HG03095 (cell line): Measurements from ENCODE around the gene KDELR3.
"Not testable (repeated sequence)": the region's sequence is repeated elsewhere in the genome, so short reads cannot be mapped to it uniquely, and the experiment has no call there.

Source experiments
- ATAC-seq: cut with Tn5 transposase; IDR thresholded peaks from one replicate; pipeline ENCODE4 v1.9.1; 2021; ENCODE audit warnings: moderate library complexity; ENCODE audit not compliant: unreplicated experiment

KDELR3 gene

GRCh38 chr22:38455530-38456271 lies 12.2 kb upstream of the KDELR3 start:
- no peak for ATAC-seq

GRCh38 chr22:38456272-38456835 lies 11.5 kb upstream of the KDELR3 start:
- ATAC-seq: no peak

GRCh38 chr22:38456841-38457699 lies 10.8 kb upstream of the KDELR3 start:
- no peak for ATAC-seq

DNA sequence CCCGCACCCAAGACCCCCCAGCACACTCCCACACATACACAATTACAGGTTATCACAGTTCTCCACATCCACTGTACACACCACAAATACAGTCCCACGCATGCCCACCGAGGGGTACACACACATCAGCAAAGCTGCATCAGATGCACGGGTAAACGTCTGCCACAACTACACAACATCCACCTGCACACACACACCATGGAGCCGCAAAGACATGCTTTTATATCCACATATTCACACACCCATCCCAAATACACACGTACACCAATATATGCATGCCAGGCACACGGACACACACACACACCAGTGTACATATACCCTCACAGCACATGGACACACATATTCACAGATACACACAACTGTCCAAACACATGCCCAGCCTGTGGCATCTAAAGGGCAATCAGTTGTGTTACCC lies 7.5 kb upstream of the KDELR3 start:
- no peak for ATAC-seq

GRCh38 chr22:38461057-38461413 lies 6.9 kb upstream of the KDELR3 start:
- ATAC-seq: no peak

GRCh38 chr22:38461414-38462081 lies 6.3 kb upstream of the KDELR3 start:
- no peak for ATAC-seq

DNA sequence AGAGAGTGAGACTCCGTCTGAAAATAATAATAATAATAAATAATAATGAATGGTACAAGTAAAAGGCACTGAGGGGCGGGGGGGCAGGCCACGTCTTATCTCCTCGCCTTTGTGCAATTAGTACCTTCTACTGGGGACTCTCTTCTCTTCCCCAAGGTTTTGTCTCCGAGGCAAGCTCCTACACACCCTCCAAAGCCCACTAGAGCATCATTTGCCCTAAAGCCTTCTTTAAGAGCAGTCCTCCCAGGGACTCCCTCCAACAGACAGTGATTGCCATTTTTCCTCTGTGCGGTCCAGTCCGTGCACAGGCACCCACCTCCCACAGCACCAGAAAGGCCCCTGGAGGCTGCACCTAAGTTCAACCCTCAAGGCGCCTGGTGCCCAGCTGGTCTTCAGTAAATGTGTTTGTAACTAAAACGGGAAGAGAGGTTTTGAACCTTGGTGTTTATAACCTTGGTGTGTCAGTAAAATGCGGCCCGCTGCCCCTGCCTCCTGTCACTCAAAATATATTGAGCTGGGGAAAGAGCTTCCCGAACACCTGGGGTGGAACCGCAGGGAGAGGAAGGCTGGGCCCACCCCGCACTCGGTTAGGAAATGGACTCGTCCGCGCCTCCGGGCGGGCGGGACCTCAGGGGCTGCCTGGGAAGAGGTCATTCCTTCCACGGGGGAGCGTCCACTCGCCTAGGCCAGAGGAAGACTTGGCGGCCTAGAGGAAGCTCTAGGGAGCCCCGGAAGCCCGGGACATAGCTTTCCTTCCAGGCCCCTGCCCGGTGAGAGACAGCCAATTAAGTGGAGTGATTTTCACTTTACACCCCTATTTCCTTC lies 4.7 kb upstream of the KDELR3 start:
- no peak for ATAC-seq

DNA sequence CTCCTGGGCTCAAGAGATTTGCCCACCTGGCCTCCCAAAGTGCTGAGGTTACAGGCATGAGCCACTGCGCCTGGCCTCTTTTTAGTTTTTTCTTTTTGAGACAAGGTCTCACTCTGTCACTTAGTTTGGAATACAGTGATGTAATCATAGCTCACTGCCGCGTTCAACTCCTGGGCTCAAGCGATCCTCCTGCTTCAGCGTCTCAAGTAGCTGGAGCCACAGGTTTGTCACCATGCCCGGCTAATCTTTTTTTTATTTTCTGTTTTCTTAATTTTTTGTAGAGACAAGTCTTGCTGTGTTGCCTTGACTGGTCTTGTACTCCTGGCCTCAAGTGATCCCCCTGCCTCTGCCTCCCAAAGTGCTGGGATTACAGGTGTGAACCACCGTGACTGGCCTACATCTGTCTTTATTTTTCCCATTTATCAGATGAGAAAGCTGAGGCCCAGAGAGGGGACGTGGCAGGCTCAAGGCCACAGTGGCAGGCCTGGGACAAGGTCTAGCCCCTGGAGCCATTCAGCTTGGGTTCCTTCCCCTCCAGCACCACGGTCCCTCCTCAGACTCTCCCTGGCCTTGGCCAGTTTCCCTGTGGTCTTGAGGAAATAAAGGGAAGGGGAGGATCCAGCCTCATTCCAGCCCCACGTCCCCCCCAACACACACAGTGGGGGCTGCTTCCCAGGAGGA lies 2.8 kb upstream of the KDELR3 start:
- no peak for ATAC-seq

DNA sequence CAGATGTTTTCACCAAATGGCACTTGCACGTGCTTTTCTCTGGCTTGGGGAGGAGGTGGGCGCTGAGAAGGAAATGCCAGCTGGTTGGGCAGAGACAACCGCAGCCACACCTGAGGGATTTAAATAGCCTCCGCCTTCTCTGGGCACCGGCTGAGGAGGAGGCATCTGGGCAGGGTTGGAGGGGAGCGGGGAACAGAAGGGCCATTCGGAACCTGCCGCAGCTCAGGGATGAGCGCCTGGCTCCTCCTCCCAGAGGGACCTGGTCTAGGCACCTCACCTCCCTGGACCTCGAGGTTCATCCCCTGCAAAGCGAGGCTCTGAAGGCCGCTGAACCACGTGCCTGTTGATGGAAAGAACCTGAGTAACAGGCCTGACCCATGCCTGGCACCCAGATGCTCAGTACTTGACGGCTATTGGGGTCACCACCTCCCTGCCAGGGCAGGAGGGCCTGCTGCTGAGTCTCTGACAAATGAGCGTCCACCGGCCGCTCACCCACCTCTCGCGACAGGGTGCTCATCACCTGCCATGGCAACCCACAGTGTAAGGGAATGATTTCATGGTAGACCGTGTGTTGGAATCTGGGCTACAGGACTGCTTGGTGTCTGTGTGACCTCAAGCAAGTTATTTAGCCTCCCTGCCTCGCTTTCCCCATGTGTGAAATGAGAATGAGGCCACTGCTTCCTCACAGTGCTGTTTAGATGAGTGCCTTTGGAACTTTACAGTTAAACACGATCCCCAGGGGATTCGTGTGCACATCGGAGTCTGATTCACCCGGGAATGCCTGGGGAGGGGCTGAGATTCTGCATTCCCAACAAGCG lies 2.0 kb upstream of the KDELR3 start:
- no peak for ATAC-seq

DNA sequence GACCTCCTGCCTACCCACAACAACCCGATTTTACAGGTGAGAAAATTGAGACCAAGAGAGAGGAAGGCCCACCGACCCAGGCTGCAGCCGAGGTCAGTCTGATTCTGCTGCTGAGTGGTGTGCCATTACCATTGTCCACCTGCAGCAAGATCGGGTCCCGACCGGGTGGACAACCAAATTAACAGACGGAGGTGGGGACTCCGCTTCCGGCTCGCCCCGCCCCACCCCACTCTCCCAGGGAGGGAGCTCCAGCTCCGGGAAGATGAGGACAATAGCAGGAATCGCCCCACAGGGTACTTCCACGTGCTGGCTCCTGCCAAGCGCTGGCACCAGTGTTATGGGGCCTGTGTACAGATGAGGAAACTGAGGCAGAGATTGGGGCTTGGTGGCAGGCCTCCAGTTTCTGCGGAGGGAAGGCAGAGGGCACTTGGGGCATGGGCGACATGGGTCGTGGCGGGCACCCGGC lies 425 bp upstream of the KDELR3 start:
- no peak for ATAC-seq

DNA sequence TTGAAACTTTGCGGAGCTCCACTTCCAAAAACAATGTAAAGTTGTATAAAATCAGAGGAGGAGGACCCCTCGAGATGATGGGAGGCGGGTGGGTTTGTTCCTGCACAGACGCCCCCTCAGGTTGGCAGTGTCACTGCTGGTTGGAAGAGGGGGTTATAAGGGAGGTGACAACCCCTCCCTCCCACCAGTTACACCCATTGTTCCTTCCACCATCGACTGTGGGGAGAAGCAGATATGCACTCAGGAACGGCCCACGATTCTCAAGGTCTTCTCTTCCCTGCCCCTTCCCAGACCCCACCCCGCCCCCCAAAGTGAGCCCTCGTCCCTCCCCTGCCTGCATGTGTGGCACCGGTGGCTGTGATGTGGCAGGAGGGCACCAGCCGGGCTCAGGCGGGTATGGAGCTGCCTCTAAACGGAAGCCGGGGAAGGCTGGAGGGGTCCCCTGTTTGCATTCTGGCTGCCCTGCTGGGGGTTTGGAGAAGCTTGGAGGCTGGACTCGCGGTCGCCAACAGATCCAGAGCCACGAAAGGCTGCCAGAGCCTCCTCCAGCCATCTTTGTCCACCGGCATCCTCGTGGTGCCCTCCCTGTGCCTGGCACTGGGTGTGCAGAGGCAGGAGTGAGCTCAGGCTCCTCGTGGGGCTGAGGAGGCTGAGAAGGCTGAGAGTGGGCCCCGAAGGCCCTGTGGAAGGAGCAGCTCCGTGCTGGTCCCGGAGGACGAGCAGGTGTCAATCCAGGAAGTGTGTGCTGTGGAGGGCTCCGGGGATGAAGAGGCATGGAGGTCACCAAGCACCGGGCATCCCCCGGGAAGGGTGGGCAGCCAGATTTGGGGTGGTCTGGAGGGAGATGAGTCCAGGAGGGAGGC lies 778 bp downstream of the KDELR3 start:
- no peak for ATAC-seq

- no peak for ATAC-seq
Observed at GRCh38 chr22:38469306-38469781, 1.4 kb downstream of the KDELR3 start.

DNA sequence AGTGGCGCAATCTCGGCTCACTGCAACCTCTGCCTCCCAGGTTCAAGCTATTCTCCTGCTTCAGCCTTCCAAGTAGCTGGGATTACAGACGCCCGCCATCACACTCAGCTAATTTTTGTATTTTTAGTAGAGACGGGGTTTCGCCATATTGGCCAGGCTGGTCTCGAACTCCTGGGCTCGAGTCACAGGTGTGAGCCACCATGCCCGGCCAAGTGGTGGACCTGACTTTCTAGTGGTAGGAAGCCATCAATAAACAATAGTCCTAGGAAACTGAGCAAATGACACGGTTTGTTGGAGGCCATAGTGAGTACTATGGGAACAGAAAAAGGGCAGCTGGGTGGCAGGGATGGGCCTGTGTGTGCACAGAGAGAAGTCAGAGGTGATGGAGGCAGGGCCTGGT lies 2.3 kb downstream of the KDELR3 start:
- not testable (repeated sequence) for ATAC-seq

- no peak for ATAC-seq
Observed at GRCh38 chr22:38471237-38471636, 3.3 kb downstream of the KDELR3 start.

DNA sequence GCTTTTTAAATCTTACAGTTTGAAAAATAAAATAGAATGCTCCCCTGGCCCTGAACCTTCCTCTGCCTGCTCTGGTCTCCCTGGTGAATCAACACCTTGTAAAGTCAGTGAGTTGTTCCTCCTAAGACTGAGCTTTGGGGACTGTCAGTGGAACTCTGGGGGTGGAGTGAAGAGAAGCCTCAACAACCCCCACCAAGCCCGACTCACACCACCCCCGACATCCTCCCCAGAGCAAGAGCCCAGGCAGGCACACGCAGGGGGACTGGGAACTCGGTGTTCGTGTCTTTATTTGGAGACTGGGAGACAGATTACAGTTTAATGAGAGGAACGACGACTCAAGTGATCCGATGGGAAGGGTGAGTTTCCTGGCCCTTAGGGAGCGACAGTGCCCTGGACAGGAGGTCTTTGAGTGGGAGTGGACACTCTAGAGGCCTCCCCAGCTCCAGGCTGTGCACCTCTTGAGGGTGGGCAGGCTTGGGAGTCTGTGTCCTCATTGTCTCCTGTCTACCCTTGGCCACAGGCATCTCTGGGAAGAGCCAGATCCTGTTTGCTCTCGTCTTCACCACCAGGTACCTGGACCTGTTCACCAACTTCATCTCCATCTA lies 6.2 kb downstream of the KDELR3 start:
- ATAC-seq: no peak

- no peak for ATAC-seq
Observed at GRCh38 chr22:38477585-38477984, 9.7 kb downstream of the KDELR3 start.

GRCh38 chr22:38479096-38479837 lies 11.4 kb downstream of the KDELR3 start:
- no peak for ATAC-seq
